HFF-Myc (cell line): Measurements from ENCODE around the gene TAF3.

Source experiments
- DNase-seq: peaks from one replicate; pipeline ENCODE4 v3.0.0-alpha.2; 2011; ENCODE audit warnings: low read depth; ENCODE audit errors: extremely low read depth
- H3K4me3 ChIP-seq: replicated peaks from 2 replicates; pipeline ENCODE4 v1.5.1; 2011; ENCODE audit warnings: low read depth, mild to moderate bottlenecking, control low read depth, low read length
- TF ChIP-seq, protein P1 (sequence below): IDR thresholded peaks from 2 replicates; pipeline ENCODE4 v1.5.1; 2012; ENCODE audit warnings: mild to moderate bottlenecking, low read depth, low read length, control low read depth; ENCODE audit errors: missing control alignments

TAF3 gene

GRCh38 chr10:8055420-8056349 lies 237.4 kb downstream of the TAF3 start:
- H3K4me3 ChIP-seq: no peak overlapping the region; the same call in 1 of the 2 replicates
- TF ChIP-seq, protein P1, sequence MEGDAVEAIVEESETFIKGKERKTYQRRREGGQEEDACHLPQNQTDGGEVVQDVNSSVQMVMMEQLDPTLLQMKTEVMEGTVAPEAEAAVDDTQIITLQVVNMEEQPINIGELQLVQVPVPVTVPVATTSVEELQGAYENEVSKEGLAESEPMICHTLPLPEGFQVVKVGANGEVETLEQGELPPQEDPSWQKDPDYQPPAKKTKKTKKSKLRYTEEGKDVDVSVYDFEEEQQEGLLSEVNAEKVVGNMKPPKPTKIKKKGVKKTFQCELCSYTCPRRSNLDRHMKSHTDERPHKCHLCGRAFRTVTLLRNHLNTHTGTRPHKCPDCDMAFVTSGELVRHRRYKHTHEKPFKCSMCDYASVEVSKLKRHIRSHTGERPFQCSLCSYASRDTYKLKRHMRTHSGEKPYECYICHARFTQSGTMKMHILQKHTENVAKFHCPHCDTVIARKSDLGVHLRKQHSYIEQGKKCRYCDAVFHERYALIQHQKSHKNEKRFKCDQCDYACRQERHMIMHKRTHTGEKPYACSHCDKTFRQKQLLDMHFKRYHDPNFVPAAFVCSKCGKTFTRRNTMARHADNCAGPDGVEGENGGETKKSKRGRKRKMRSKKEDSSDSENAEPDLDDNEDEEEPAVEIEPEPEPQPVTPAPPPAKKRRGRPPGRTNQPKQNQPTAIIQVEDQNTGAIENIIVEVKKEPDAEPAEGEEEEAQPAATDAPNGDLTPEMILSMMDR: no peak
- DNase-seq: no peak

- TF ChIP-seq, protein P1: no peak
- DNase-seq: no peak
- H3K4me3 ChIP-seq: no peak overlapping the region
Measured at GRCh38 chr10:8056378-8056777, 238.1 kb downstream of the TAF3 start.

- DNase-seq: no peak
- H3K4me3 ChIP-seq: no peak overlapping the region
- TF ChIP-seq, protein P1: no peak
Measured at GRCh38 chr10:8056871-8057331, 238.6 kb downstream of the TAF3 start.

DNA sequence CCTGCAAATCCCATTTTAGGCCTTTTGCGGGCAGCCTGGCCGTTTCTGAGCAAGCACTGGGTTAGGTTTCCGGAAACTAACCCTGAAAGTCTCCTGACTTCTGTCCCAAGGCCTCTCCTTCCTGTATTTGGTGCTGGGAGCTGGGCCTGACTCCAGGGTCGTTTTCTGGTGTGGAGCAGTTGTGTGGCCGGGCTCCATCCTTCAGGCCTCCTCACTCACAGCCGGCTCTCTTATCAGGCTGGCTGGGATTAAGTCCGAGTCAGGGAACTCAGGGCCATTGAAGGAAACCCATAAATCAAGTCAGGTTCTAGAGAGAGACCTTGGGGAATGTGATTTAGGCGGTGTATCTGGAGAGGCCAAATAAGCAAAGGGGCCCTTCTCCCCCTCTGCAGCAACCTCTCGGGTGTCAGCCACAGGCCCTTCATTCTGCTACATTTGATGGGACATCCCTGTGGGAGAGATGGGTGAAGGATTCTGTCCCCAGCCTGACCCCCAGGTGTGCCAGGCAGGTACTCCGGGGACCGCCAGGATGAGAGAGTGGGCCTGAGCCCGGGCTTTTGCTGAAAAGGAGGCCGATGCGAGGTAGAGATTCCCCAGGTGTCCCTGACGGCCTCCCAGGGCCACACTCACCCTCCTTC lies 239.4 kb downstream of the TAF3 start:
- no peak for DNase-seq
- TF ChIP-seq, protein P1: no peak
- no peak overlapping the region for H3K4me3 ChIP-seq

DNA sequence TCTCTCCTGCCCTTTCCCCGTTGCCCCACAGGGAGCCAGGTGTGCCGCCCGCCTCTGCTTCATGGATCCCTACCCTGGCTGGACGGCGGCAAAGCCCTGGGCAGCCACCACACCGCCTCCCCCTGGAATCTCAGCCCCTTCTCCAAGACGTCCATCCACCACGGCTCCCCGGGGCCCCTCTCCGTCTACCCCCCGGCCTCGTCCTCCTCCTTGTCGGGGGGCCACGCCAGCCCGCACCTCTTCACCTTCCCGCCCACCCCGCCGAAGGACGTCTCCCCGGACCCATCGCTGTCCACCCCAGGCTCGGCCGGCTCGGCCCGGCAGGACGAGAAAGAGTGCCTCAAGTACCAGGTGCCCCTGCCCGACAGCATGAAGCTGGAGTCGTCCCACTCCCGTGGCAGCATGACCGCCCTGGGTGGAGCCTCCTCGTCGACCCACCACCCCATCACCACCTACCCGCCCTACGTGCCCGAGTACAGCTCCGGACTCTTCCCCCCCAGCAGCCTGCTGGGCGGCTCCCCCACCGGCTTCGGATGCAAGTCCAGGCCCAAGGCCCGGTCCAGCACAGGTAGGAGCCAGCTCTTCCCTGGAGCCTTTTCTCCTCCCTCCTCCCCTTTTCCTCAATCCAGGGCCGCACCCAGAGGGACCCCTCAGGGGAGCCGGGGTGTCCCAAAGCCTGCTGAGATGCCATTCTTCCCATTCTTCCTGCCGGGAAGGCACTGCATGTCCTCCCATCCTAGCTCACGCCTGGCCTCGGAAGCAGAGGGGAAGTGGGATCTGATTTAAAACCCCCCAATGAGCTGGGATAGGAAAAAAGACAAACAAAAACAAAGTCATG lies 240.2 kb downstream of the TAF3 start:
- H3K4me3 ChIP-seq: no peak overlapping the region
- TF ChIP-seq, protein P1: no peak
- no peak for DNase-seq

- TF ChIP-seq, protein P1: no peak
- DNase-seq: no peak
- H3K4me3 ChIP-seq: no peak overlapping the region
Measured at GRCh38 chr10:8059191-8059936, 241.1 kb downstream of the TAF3 start.
